Ectodermal cell (in vitro differentiated cells): ENCODE results near the gene ATP8B2.
A peak's percentile ranks its signal among the peaks of the same experiment; 100 is the strongest.

ENCODE experiments used
- H3K27ac ChIP-seq: 2 replicates; pipeline ENCODE4 v1.7.0; 2013; ENCODE audit warnings: mild to moderate bottlenecking, low read depth, low read length; ENCODE audit not compliant: insufficient read depth, poor library complexity, severe bottlenecking
- H3K27me3 ChIP-seq: 2 replicates; pipeline ENCODE4 v1.7.0; 2013; ENCODE audit warnings: mild to moderate bottlenecking, low read length; ENCODE audit not compliant: insufficient read depth, control insufficient read depth, poor library complexity, severe bottlenecking
- H3K36me3 ChIP-seq: one replicate; pipeline ENCODE4 v1.7.0; 2013; ENCODE audit warnings: low read length; ENCODE audit not compliant: control insufficient read depth, insufficient read depth
- H3K4me1 ChIP-seq: one replicate; pipeline ENCODE4 v1.7.0; 2013; ENCODE audit warnings: low read length; ENCODE audit not compliant: control insufficient read depth, insufficient read depth
- H3K4me3 ChIP-seq: 2 replicates; pipeline ENCODE4 v1.7.0; 2013; ENCODE audit warnings: low read depth, low read length, control low read depth; ENCODE audit not compliant: insufficient read depth
- H3K9me3 ChIP-seq: 2 replicates; pipeline ENCODE4 v1.7.0; 2013; ENCODE audit warnings: mild to moderate bottlenecking, low read length, moderate library complexity; ENCODE audit not compliant: control insufficient read depth
- WGBS, 2 experiments: methylation state at CpG; one replicate each; pipeline ENCODE4 v1.1.7; 2013; ENCODE audit warnings: missing lambda C conversion rate in 2 of 2; 5-methylcytosine and 5-hydroxymethylcytosine counted together

Gene ATP8B2

GRCh38 chr1:154323493-154323892 lies 1.8 kb upstream of the ATP8B2 start:
- Histone ChIP-seq H3K4me1 (peaks cover 17% of the 10 kb centered on the region), H3K27me3 (no peaks in the 10 kb centered on the region), H3K36me3 (no peaks in the 10 kb centered on the region), H3K27ac (no peak overlapping the region), H3K4me3 (no peak overlapping the region), H3K9me3 (no peaks in the 10 kb centered on the region)
- WGBS, 2 experiments: 91 to 94% methylated on average over 7 of the region's 7 CpGs

GRCh38 chr1:154324241-154324640 lies 1.1 kb upstream of the ATP8B2 start:
- H3K4me3 ChIP-seq: peak overlapping the region; percentile 50
- WGBS, 2 experiments: 82 to 90% methylated on average over 2 of the region's 2 CpGs
- no peaks in the 10 kb centered on the region for H3K9me3 ChIP-seq
- peaks cover 23% of the 10 kb centered on the region for H3K4me1 ChIP-seq
- H3K36me3 ChIP-seq: no peaks in the 10 kb centered on the region
- H3K27ac ChIP-seq: no peak overlapping the region
- no peaks in the 10 kb centered on the region for H3K27me3 ChIP-seq

- WGBS, 2 experiments: 0 to 1% methylated on average over 63 of the region's 63 CpGs
- peak overlapping the region; percentile 39 for H3K27ac ChIP-seq
Measured at GRCh38 chr1:154325583-154326545, 539 bp downstream of the ATP8B2 start.

GRCh38 chr1:154326546-154327465 lies 1.5 kb downstream of the ATP8B2 start:
- Histone ChIP-seq H3K4me1 (peaks cover 28% of the 10 kb centered on the region), H3K27me3 (no peaks in the 10 kb centered on the region), H3K27ac (peak overlapping the region; percentile 39), H3K4me3 (peak overlapping the region; percentile 50), H3K9me3 (no peaks in the 10 kb centered on the region), H3K36me3 (peaks cover 6% of the 10 kb centered on the region)
- WGBS, 2 experiments: 80% methylated on average over 6 of the region's 6 CpGs

More at GRCh38 chr1:154325583-154326545, 539 bp downstream of the ATP8B2 start:
- no peaks in the 10 kb centered on the region for H3K9me3 ChIP-seq
- peaks cover 28% of the 10 kb centered on the region for H3K4me1 ChIP-seq
- peak overlapping the region; percentile 50 for H3K4me3 ChIP-seq
- no peaks in the 10 kb centered on the region for H3K36me3 ChIP-seq
- H3K27me3 ChIP-seq: no peaks in the 10 kb centered on the region

GRCh38 chr1:154327466-154328317 lies 2.4 kb downstream of the ATP8B2 start:
- Histone ChIP-seq H3K27ac (no peak overlapping the region), H3K4me3 (peak overlapping the region; percentile 48), H3K27me3 (no peaks in the 10 kb centered on the region), H3K36me3 (peaks cover 10% of the 10 kb centered on the region), H3K4me1 (peaks cover 28% of the 10 kb centered on the region), H3K9me3 (no peaks in the 10 kb centered on the region)
- whole genome bisulfite sequencing, 2 experiments: 64 to 67% methylated on average over 5 of the region's 5 CpGs

GRCh38 chr1:154328318-154329151 lies 3.2 kb downstream of the ATP8B2 start:
- peak overlapping the region; percentile 48 for H3K4me3 ChIP-seq
- H3K27ac ChIP-seq: no peak overlapping the region
- 4% methylated on average over 76 of the region's 76 CpGs for WGBS, 2 experiments

GRCh38 chr1:154329152-154329521 lies 3.8 kb downstream of the ATP8B2 start:
- 28 to 35% methylated on average over 6 of the region's 6 CpGs for WGBS, 2 experiments
- H3K9me3 ChIP-seq: no peaks in the 10 kb centered on the region
- H3K4me1 ChIP-seq: peaks cover 28% of the 10 kb centered on the region
- H3K4me3 ChIP-seq: peak overlapping the region; percentile 48
- no peaks in the 10 kb centered on the region for H3K27me3 ChIP-seq
- H3K36me3 ChIP-seq: peaks cover 14% of the 10 kb centered on the region
- H3K27ac ChIP-seq: no peak overlapping the region

More at GRCh38 chr1:154328318-154329151, 3.2 kb downstream of the ATP8B2 start:
- no peaks in the 10 kb centered on the region for H3K27me3 ChIP-seq
- peaks cover 28% of the 10 kb centered on the region for H3K4me1 ChIP-seq
- peaks cover 10% of the 10 kb centered on the region for H3K36me3 ChIP-seq
- no peaks in the 10 kb centered on the region for H3K9me3 ChIP-seq

GRCh38 chr1:154329551-154330131 lies 4.3 kb downstream of the ATP8B2 start:
- Histone ChIP-seq H3K4me3 (no peak overlapping the region), H3K27ac (no peak overlapping the region), H3K9me3 (no peaks in the 10 kb centered on the region), H3K27me3 (no peaks in the 10 kb centered on the region), H3K4me1 (peaks cover 28% of the 10 kb centered on the region), H3K36me3 (peaks cover 19% of the 10 kb centered on the region)
- WGBS, 2 experiments: 78 to 86% methylated on average over 7 of the region's 7 CpGs

- peaks cover 20% of the 10 kb centered on the region for H3K36me3 ChIP-seq
Measured at GRCh38 chr1:154330669-154331068, 5.3 kb downstream of the ATP8B2 start.

More at GRCh38 chr1:154330669-154331068, 5.3 kb downstream of the ATP8B2 start:
- H3K4me3 ChIP-seq: no peak overlapping the region
- no peak overlapping the region for H3K27ac ChIP-seq
- H3K4me1 ChIP-seq: peaks cover 28% of the 10 kb centered on the region
- H3K27me3 ChIP-seq: no peaks in the 10 kb centered on the region
- H3K9me3 ChIP-seq: no peaks in the 10 kb centered on the region
